ENCODE results near the gene SUB1.

The SUB1 gene

GRCh38 chr5:32559411-32559810, 25.9 kb upstream of the SUB1 start:
- Histone ChIP-seq H3K36me3 (ENCODE audit: insufficient read depth) (no peaks in the 10 kb centered on the region), H4K20me1 (ENCODE audit: insufficient read depth) (no peaks in the 10 kb centered on the region), H3K79me2 (ENCODE audit: insufficient read depth, low read depth) (no peaks in the 10 kb centered on the region), H3K27ac (no peak overlapping the region), H3K9ac (no peak overlapping the region), H3K4me2 (no peak overlapping the region), H3K27me3 (ENCODE audit: insufficient read depth, low read depth) (no peaks in the 10 kb centered on the region), H3K4me1 (ENCODE audit: low read depth, poor library complexity, severe bottlenecking) (no peaks in the 10 kb centered on the region), H3K4me3 (IDR thresholded peaks at IDR 0.05; ENCODE audit: insufficient read depth, low read depth, low read length) (no peak overlapping the region), H2AFZ (ENCODE audit: low read depth) (no peak overlapping the region)
- TF ChIP-seq, protein P1, sequence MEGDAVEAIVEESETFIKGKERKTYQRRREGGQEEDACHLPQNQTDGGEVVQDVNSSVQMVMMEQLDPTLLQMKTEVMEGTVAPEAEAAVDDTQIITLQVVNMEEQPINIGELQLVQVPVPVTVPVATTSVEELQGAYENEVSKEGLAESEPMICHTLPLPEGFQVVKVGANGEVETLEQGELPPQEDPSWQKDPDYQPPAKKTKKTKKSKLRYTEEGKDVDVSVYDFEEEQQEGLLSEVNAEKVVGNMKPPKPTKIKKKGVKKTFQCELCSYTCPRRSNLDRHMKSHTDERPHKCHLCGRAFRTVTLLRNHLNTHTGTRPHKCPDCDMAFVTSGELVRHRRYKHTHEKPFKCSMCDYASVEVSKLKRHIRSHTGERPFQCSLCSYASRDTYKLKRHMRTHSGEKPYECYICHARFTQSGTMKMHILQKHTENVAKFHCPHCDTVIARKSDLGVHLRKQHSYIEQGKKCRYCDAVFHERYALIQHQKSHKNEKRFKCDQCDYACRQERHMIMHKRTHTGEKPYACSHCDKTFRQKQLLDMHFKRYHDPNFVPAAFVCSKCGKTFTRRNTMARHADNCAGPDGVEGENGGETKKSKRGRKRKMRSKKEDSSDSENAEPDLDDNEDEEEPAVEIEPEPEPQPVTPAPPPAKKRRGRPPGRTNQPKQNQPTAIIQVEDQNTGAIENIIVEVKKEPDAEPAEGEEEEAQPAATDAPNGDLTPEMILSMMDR (conservative IDR thresholded peaks at IDR 0.05; ENCODE audit: low read depth, low read length) = no peak

- no peaks in the 10 kb centered on the region for H3K4me1 ChIP-seq (ENCODE audit: low read depth, poor library complexity, severe bottlenecking)
Measured at GRCh38 chr5:32559921-32560320, 25.4 kb upstream of the SUB1 start.

GRCh38 chr5:32562056-32562455, 23.3 kb upstream of the SUB1 start:
- H3K4me2 ChIP-seq = no peak overlapping the region
- TF ChIP-seq, protein P1 (conservative IDR thresholded peaks at IDR 0.05; ENCODE audit: low read depth, low read length) = no peak

More at GRCh38 chr5:32559921-32560320, 25.4 kb upstream of the SUB1 start:
- H3K9ac ChIP-seq = no peak overlapping the region
- no peak overlapping the region for H3K27ac ChIP-seq
- no peaks in the 10 kb centered on the region for H3K79me2 ChIP-seq (ENCODE audit: insufficient read depth, low read depth)
- TF ChIP-seq, protein P1 (conservative IDR thresholded peaks at IDR 0.05; ENCODE audit: low read depth, low read length) = no peak
- H3K27me3 ChIP-seq (ENCODE audit: insufficient read depth, low read depth) = no peaks in the 10 kb centered on the region
- H3K36me3 ChIP-seq (ENCODE audit: insufficient read depth) = no peaks in the 10 kb centered on the region
- no peak overlapping the region for H3K4me2 ChIP-seq
- H4K20me1 ChIP-seq (ENCODE audit: insufficient read depth) = no peaks in the 10 kb centered on the region
- no peak overlapping the region for H2AFZ ChIP-seq (ENCODE audit: low read depth)
- H3K4me3 ChIP-seq (IDR thresholded peaks at IDR 0.05; ENCODE audit: insufficient read depth, low read depth, low read length) = no peak overlapping the region

DNA sequence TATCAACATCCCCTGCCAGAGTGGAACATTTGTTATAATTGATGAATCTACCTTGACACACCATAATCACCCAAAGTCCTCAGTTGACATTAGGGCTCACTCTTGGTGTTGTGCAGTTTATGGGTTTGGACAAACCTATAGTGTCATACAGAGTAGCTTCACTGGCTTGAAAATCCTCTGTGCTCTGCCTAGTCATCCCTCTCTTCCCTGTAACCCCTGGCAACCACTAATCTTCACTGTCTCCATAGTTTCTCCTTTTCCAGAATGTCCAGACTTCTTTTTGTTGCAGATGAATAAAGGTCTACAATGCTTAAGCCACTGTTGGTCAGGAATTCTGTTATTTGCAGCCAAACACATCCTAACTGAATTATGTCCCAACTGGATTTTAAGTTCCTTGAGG, 22.5 kb upstream of the SUB1 start:
- Histone ChIP-seq H3K27me3 (ENCODE audit: insufficient read depth, low read depth) (no peaks in the 10 kb centered on the region), H3K4me2 (no peak overlapping the region), H3K36me3 (ENCODE audit: insufficient read depth) (no peaks in the 10 kb centered on the region), H3K9ac (no peak overlapping the region), H3K4me1 (ENCODE audit: low read depth, poor library complexity, severe bottlenecking) (peaks cover 7% of the 10 kb centered on the region), H3K4me3 (IDR thresholded peaks at IDR 0.05; ENCODE audit: insufficient read depth, low read depth, low read length) (no peak overlapping the region), H2AFZ (ENCODE audit: low read depth) (no peak overlapping the region), H3K79me2 (ENCODE audit: insufficient read depth, low read depth) (no peaks in the 10 kb centered on the region), H4K20me1 (ENCODE audit: insufficient read depth) (no peaks in the 10 kb centered on the region), H3K27ac (no peak overlapping the region)
- TF ChIP-seq, protein P1 (conservative IDR thresholded peaks at IDR 0.05; ENCODE audit: low read depth, low read length) = no peak

More at GRCh38 chr5:32562056-32562455, 23.3 kb upstream of the SUB1 start:
- no peaks in the 10 kb centered on the region for H3K36me3 ChIP-seq (ENCODE audit: insufficient read depth)
- no peaks in the 10 kb centered on the region for H3K4me1 ChIP-seq (ENCODE audit: low read depth, poor library complexity, severe bottlenecking)
- H3K9ac ChIP-seq = no peak overlapping the region
- H3K4me3 ChIP-seq (IDR thresholded peaks at IDR 0.05; ENCODE audit: insufficient read depth, low read depth, low read length) = no peak overlapping the region
- H4K20me1 ChIP-seq (ENCODE audit: insufficient read depth) = no peaks in the 10 kb centered on the region
- H3K79me2 ChIP-seq (ENCODE audit: insufficient read depth, low read depth) = no peaks in the 10 kb centered on the region
- no peaks in the 10 kb centered on the region for H3K27me3 ChIP-seq (ENCODE audit: insufficient read depth, low read depth)
- H3K27ac ChIP-seq = no peak overlapping the region
- no peak overlapping the region for H2AFZ ChIP-seq (ENCODE audit: low read depth)
